HG03469 (cell line): ENCODE results near the gene ZNF839.
"Not testable (repeated sequence)": the region's sequence is repeated elsewhere in the genome, so short reads cannot be mapped to it uniquely, and the experiment has no call there.

Experiments
- ATAC-seq: cut with Tn5 transposase; IDR thresholded peaks from one replicate; pipeline ENCODE4 v1.9.1; 2021; ENCODE audit warnings: mild to moderate bottlenecking, moderate library complexity, moderate number of reproducible peaks; ENCODE audit not compliant: unreplicated experiment

Gene ZNF839

GRCh38 chr14:102333795-102334705, 14.5 kb downstream of the ZNF839 start:
- no peak for ATAC-seq

GRCh38 chr14:102335163-102335562, 15.6 kb downstream of the ZNF839 start:
- ATAC-seq, result no peak

GRCh38 chr14:102338724-102339123, 19.2 kb downstream of the ZNF839 start:
- no peak for ATAC-seq

- no peak for ATAC-seq
These were observed 22.0 kb downstream of the ZNF839 start for GRCh38 chr14:102341566-102341965.

- ATAC-seq, result no peak
These were observed 22.7 kb downstream of the ZNF839 start for GRCh38 chr14:102342238-102342637.

GRCh38 chr14:102344084-102344483, 24.5 kb downstream of the ZNF839 start:
- no peak for ATAC-seq

GRCh38 chr14:102344485-102344884, 24.9 kb downstream of the ZNF839 start:
- ATAC-seq, result no peak

- ATAC-seq, result no peak
These were observed 25.7 kb downstream of the ZNF839 start for GRCh38 chr14:102345232-102345631.

GRCh38 chr14:102346645-102347044, 27.1 kb downstream of the ZNF839 start:
- no peak for ATAC-seq

GRCh38 chr14:102348376-102348775, 28.8 kb downstream of the ZNF839 start:
- no peak for ATAC-seq

GRCh38 chr14:102351023-102351422, 31.5 kb downstream of the ZNF839 start:
- ATAC-seq, result no peak

GRCh38 chr14:102351593-102351992, 32.0 kb downstream of the ZNF839 start:
- not testable (repeated sequence) for ATAC-seq

- no peak for ATAC-seq
These were observed 32.7 kb downstream of the ZNF839 start for GRCh38 chr14:102352213-102352612.

- ATAC-seq, result no peak
These were observed 33.6 kb downstream of the ZNF839 start for GRCh38 chr14:102353126-102353619.

- ATAC-seq, result no peak
These were observed 36.7 kb downstream of the ZNF839 start for GRCh38 chr14:102356280-102356679.

GRCh38 chr14:102359341-102359740, 39.8 kb downstream of the ZNF839 start:
- ATAC-seq, result no peak

- no peak for ATAC-seq
These were observed 40.8 kb downstream of the ZNF839 start for GRCh38 chr14:102360388-102360787.

- ATAC-seq, result no peak
These were observed 42.5 kb downstream of the ZNF839 start for GRCh38 chr14:102362084-102362483.

- ATAC-seq, result peak; percentile 74
These were observed 43.1 kb downstream of the ZNF839 start, which contains the start of the genes CINP and TECPR2 for GRCh38 chr14:102362545-102363181. CINP (minus strand) TSS chr14:102362890; CDS start chr14:102362851, 39 bp downstream. TECPR2 (plus strand) TSS chr14:102362941; CDS start chr14:102376722, 13,781 bp downstream.

GRCh38 chr14:102363182-102363943, 43.8 kb downstream of the ZNF839 start:
- no peak for ATAC-seq

GRCh38 chr14:102370305-102370809, 50.8 kb downstream of the ZNF839 start:
- no peak for ATAC-seq
